Measurements from ENCODE around the gene PTPRD.

GRCh38 chr9:8684978-8685708 lies 1927.7 kb downstream of the PTPRD start:
- TF ChIP-seq EZH2 (IDR thresholded peaks at IDR 0.05; ENCODE audit: borderline replicate concordance, insufficient read depth, low read depth, low read length, poor library complexity, severe bottlenecking), result no peak
- TF ChIP-seq CTCF (IDR thresholded peaks at IDR 0.05), result no peak

All from B cell (primary cell).